Esophagus (tissue), 2 donors: ENCODE measurements around the gene SCIMP. TPM values are rescaled to one million over a fixed set of nuclear protein-coding genes. Genes with fewer than 3 reads are reported as not detected.
"Not testable (repeated sequence)": the region's sequence is repeated elsewhere in the genome, so short reads cannot be mapped to it uniquely, and the experiment has no call there.

Experiments used
- H3K27ac ChIP-seq, 2 donors: one replicate each; pipeline ENCODE4 v1.5.1; 2013; ENCODE audit warnings: low read depth in 2 of 2, mild to moderate bottlenecking in 2 of 2, inconsistent platforms in 1 of 2, low read length in 1 of 2, moderate library complexity in 1 of 2
- H3K27me3 ChIP-seq, 2 donors: one replicate each; pipeline ENCODE4 v1.6.1; 2013; ENCODE audit warnings: low read length in 2 of 2, control low read depth in 1 of 2, mild to moderate bottlenecking in 1 of 2; ENCODE audit not compliant: insufficient read depth in 2 of 2, control insufficient read depth in 1 of 2
- H3K36me3 ChIP-seq, 2 donors: one replicate each; pipeline ENCODE4 v1.6.1; 2013; ENCODE audit warnings: low read length in 1 of 2; ENCODE audit not compliant: control insufficient read depth in 2 of 2, insufficient read depth in 2 of 2
- H3K4me1 ChIP-seq, 2 donors: one replicate each; pipeline ENCODE4 v1.6.1; 2013; ENCODE audit warnings: low read length in 1 of 2; ENCODE audit not compliant: control insufficient read depth in 2 of 2, insufficient read depth in 2 of 2
- H3K4me3 ChIP-seq, 2 donors: one replicate each; pipeline ENCODE4 v1.5.1; 2013; ENCODE audit warnings: low read length in 2 of 2, mild to moderate bottlenecking in 2 of 2, low read depth in 1 of 2, moderate library complexity in 1 of 2
- H3K9me3 ChIP-seq, 2 donors: one replicate each; pipeline ENCODE4 v1.6.1; 2013; ENCODE audit warnings: mild to moderate bottlenecking in 2 of 2, low read depth in 1 of 2, low read length in 1 of 2, moderate library complexity in 1 of 2; ENCODE audit not compliant: control insufficient read depth in 2 of 2, insufficient read depth in 1 of 2
- WGBS, 2 donors: extraction: QIAGEN DNeasy Blood & Tissue Kit; methylation state at CpG; one replicate each; pipeline ENCODE4 v1.1.7; 2013; 5-methylcytosine and 5-hydroxymethylcytosine counted together
- polyA plus RNA-seq, 2 donors: library from polyadenylated mRNA; stranded (reverse); fragments of 200-250 nt; gene quantifications; one replicate each; pipeline ENCODE4 v1.2.3, GENCODE V29; 2013
- donor health status: healthy with polysubstance abuse.
- donor health status: Bipolar disorder and iron deficiency.

Gene SCIMP
- polyA plus RNA-seq, 2 donors: 0.18 to 0.29 TPM

- Histone ChIP-seq H3K4me1 (no peaks in the 10 kb centered on the region), H3K27ac (no peak overlapping the region), H3K4me3 (no peak overlapping the region), H3K9me3 (no peaks in the 10 kb centered on the region), H3K36me3 (peaks cover 0 to 2% of the 10 kb centered on the region in 2 donors), H3K27me3 (no peaks in the 10 kb centered on the region)
- WGBS, 2 donors: 94 to 95% methylated on average over 6 of the region's 6 CpGs
Measured at GRCh38 chr17:5219536-5219935, 15.1 kb downstream of the SCIMP start.

DNA sequence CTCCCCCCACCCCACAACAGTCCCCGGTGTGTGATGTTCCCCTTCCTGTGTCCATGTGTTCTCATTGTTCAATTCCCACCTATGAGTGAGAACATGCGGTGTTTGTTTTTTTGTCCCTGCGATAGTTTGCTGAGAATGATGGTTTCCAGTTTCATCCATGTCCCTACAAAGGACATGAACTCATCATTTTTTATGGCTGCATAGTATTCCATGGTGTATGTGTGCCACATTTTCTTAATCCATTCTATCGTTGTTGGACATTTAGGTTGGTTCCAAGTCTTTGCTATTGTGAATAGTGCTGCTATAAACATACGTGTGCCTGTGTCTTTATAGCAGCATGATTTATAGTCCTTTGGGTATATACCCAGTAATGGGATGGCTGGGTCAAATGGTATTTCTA is 17.1 kb downstream of the SCIMP start:
- H3K27ac ChIP-seq, H3K4me1 ChIP-seq, H3K36me3 ChIP-seq, H3K9me3 ChIP-seq, H3K4me3 ChIP-seq, H3K27me3 ChIP-seq: not testable (repeated sequence)
- 96 to 98% methylated on average over 2 to 4 of the region's 5 CpGs for WGBS, 2 donors

- Histone ChIP-seq H3K4me1 (no peaks in the 10 kb centered on the region), H3K36me3 (peaks cover 0 to 4% of the 10 kb centered on the region in 2 donors), H3K27me3 (no peaks in the 10 kb centered on the region), H3K9me3 (no peaks in the 10 kb centered on the region), H3K4me3 (no peak overlapping the region), H3K27ac (no peak overlapping the region)
- WGBS, 2 donors: 94 to 95% methylated on average over 7 of the region's 7 CpGs
Measured at GRCh38 chr17:5211458-5211857, 23.2 kb downstream of the SCIMP start.

- H3K36me3 ChIP-seq: peaks cover 0 to 4% of the 10 kb centered on the region in 2 donors
- H3K4me3 ChIP-seq: no peak overlapping the region
- no peaks in the 10 kb centered on the region for H3K9me3 ChIP-seq
- H3K27ac ChIP-seq: no peak overlapping the region
- H3K27me3 ChIP-seq: no peaks in the 10 kb centered on the region
- no peaks in the 10 kb centered on the region for H3K4me1 ChIP-seq
- WGBS, 2 donors: 89 to 90% methylated on average over 8 of the region's 8 CpGs
Measured at GRCh38 chr17:5210614-5211252, 23.9 kb downstream of the SCIMP start.

GRCh38 chr17:5210091-5210490 is 24.6 kb downstream of the SCIMP start:
- WGBS, 2 donors: 77 to 89% methylated on average over 5 of the region's 5 CpGs
- H3K4me3 ChIP-seq: no peak overlapping the region
- no peaks in the 10 kb centered on the region for H3K9me3 ChIP-seq
- H3K27ac ChIP-seq: no peak overlapping the region
- no peaks in the 10 kb centered on the region for H3K27me3 ChIP-seq
- no peaks in the 10 kb centered on the region for H3K4me1 ChIP-seq
- H3K36me3 ChIP-seq: peaks cover 0 to 4% of the 10 kb centered on the region in 2 donors

DNA sequence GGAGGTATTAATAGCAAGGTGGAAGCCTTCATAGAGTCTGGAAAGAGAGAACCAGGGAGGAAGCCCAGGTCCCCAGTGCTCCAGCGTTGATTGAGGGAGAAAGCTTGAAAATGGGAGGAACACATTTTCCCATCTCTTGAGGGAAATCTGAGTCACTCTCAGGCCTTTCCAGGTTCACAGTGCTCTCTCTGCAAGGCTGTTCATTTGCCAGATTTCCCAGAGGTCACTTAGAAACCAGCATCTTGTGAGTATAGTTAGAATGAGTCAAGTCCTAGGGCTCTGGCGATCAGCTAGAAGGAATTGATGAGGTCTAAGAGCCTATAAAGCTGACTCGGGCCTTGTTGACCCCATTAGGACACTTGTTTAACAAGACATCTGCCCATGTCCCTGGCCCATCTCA is 25.3 kb downstream of the SCIMP start:
- Histone ChIP-seq H3K4me1 (no peaks in the 10 kb centered on the region), H3K9me3 (no peaks in the 10 kb centered on the region), H3K4me3 (no peak overlapping the region), H3K27me3 (no peaks in the 10 kb centered on the region), H3K36me3 (peaks cover 0 to 4% of the 10 kb centered on the region in 2 donors), H3K27ac (no peak overlapping the region)
- 91 to 93% methylated on average over 3 of the region's 3 CpGs for WGBS, 2 donors

GRCh38 chr17:5203908-5204294 is 30.8 kb downstream of the SCIMP start:
- no peaks in the 10 kb centered on the region for H3K36me3 ChIP-seq
- no peak overlapping the region for H3K4me3 ChIP-seq
- no peak overlapping the region for H3K27ac ChIP-seq
- no peaks in the 10 kb centered on the region for H3K4me1 ChIP-seq
- WGBS, 2 donors: 81 to 89% methylated on average over 1 of the region's 1 CpG
- H3K27me3 ChIP-seq: no peaks in the 10 kb centered on the region
- H3K9me3 ChIP-seq: no peaks in the 10 kb centered on the region

DNA sequence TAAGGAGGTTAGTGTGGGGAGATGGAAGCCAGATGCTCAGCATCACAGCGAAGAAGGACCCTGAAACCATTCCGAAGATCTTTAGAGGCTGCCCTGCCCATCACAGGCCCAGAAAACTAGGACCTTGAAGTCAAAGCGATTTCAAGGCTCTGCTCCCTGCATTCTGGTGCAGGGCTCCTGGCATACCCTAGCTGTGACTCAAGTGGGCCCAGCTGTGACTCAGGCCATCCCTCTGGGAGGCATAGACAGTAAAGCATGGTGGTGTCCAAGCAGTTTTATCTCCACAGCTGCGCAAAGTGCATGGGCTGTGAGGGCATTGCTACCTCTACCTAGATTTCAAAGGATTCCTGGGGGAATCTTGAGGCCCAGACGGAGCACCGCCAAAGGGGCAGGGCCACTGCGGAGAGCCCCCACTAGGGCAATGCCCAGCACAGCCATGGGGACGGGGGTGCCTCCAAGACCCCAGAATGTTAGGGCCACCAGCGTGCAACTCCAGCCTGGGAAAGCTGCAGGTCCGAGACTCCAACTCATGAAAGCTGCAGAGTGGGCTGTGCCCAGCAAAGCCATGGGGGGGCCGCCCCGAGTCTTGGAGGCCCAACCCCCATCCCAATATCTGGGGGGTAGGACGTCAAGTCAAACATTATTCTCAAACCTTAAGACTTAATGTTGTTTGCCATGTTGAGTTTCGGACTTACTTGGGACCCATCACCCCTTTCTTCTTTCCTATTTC is 31.3 kb downstream of the SCIMP start:
- no peaks in the 10 kb centered on the region for H3K36me3 ChIP-seq
- no peak overlapping the region for H3K4me3 ChIP-seq
- H3K9me3 ChIP-seq: no peaks in the 10 kb centered on the region
- WGBS, 2 donors: 94% methylated on average over 14 of the region's 14 CpGs
- H3K27ac ChIP-seq: no peak overlapping the region
- no peaks in the 10 kb centered on the region for H3K27me3 ChIP-seq
- no peaks in the 10 kb centered on the region for H3K4me1 ChIP-seq

GRCh38 chr17:5201011-5201410 is 33.6 kb downstream of the SCIMP start:
- Histone ChIP-seq H3K4me1 (no peaks in the 10 kb centered on the region), H3K36me3 (no peaks in the 10 kb centered on the region), H3K9me3 (no peaks in the 10 kb centered on the region), H3K4me3 (no peak overlapping the region), H3K27ac (no peak overlapping the region), H3K27me3 (no peaks in the 10 kb centered on the region)
- WGBS, 2 donors: 86 to 90% methylated on average over 8 of the region's 8 CpGs

DNA sequence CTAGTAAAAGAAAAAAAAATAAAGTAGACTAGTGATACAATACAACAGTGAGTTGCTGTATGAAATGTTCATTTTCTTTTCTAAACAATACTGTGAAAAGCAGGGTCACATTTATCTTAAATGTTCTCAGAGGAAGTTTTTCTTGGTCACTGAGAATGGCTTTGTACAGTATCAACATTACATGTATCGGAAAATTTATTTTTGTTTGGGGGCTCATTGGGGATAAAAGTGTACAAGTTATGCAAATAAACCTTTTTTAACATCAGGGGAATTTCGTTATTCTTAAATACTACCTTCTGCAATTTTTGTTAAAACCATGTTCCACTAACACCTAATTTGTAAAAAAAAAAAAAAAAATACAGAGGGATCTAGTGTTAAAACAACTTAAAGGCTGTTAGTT is 34.3 kb downstream of the SCIMP start:
- 52 to 67% methylated on average over 2 of the region's 2 CpGs for WGBS, 2 donors
- no peak overlapping the region for H3K27ac ChIP-seq

More for the DNA sequence above, 34.3 kb downstream of the SCIMP start:
- Histone ChIP-seq H3K27me3 (no peaks in the 10 kb centered on the region), H3K4me3 (no peak overlapping the region), H3K36me3 (peaks cover 0 to 2% of the 10 kb centered on the region in 2 donors), H3K4me1 (no peaks in the 10 kb centered on the region), H3K9me3 (no peaks in the 10 kb centered on the region)
